Measurements from ENCODE around the gene CREB5. TPM values are rescaled to one million over a fixed set of nuclear protein-coding genes. Genes with fewer than 3 reads are reported as not detected.

CREB5 gene
- total RNA-seq, 1 donor from 2014 or later: not detected

DNA sequence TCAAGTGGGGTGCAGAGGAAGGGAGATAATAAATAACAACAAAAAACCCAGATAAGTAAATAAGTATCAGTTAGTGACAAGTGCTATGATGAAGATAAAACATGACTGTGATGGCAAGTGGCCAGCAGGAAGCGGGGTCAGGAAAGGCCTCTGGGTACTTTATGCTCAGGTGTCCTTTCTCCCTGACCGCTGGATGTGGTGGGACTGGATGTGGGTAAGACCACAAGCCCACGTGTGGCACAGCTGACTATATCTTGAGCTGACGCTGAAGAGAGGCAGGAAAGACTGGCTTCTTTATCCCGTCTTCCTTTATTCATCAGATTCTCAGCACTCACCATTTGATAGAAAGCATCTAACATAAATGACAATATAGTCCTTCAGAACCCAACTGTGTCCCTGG, 87.8 kb downstream of the CREB5 start:
- no peaks in the 10 kb centered on the region for H3K36me3 Mint-ChIP-seq (ENCODE audit: low read depth)
- H3K4me1 Mint-ChIP-seq (ENCODE audit: low read depth): no peaks in the 10 kb centered on the region
- no peak overlapping the region for H3K4me3 Mint-ChIP-seq (ENCODE audit: low read depth)

DNA sequence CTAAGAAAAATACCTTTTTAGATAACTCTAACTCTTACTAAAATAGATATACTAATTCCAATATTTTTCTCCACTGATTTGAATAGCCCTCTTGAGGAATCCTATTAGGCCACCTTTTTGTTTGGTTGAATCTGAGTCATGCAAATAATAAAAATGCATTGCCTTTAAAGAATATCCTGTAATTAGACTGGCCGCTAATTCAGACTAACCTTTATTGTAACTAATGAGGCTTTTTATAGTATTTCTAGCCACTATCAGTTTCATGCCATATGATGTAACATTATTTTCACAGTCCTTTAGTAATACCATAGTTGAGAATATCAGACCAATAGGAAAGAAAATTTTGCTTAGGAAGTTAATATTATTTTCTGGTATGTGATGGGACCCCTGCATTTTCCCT, 90.1 kb downstream of the CREB5 start:
- Mint-ChIP-seq H3K4me3 (ENCODE audit: low read depth) (no peak overlapping the region), H3K27me3 (ENCODE audit: low read depth) (peaks cover 5% of the 10 kb centered on the region), H3K9me3 (no peaks in the 10 kb centered on the region), H3K4me1 (ENCODE audit: low read depth) (no peaks in the 10 kb centered on the region), H3K27ac (no peak overlapping the region), H3K36me3 (ENCODE audit: low read depth) (no peaks in the 10 kb centered on the region)
- intact Hi-C loops (cut with micrococcal nuclease): no loop called here
- DNase-seq (ENCODE audit: low spot score): no peak

More for the DNA sequence above, 87.8 kb downstream of the CREB5 start:
- intact Hi-C loops (cut with micrococcal nuclease): no loop called here
- no peak for DNase-seq (ENCODE audit: low spot score)
- Mint-ChIP-seq H3K9me3 (no peaks in the 10 kb centered on the region), H3K27me3 (ENCODE audit: low read depth) (peaks cover 5% of the 10 kb centered on the region), H3K27ac (no peak overlapping the region)

DNA sequence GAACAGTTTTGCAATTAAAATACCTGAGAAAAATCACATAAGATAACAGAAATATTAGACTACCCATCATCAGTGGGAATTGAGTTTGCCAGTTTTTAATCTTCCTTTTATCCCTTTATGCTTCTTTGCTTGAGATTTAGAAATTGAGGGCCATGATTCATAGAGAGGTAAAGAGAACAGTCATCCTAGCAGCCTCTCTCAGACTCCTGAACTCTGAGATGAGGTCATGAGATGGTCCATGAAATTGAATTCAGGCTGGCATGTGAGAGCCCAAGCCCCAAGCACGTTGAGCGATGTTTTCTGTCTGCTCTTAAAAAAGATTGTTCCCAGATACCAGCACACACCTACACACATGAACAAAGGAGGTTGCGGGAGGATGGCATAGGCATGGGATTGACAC, 91.1 kb downstream of the CREB5 start:
- DNase-seq (ENCODE audit: low spot score): no peak
- Mint-ChIP-seq H3K4me3 (ENCODE audit: low read depth) (no peak overlapping the region), H3K4me1 (ENCODE audit: low read depth) (no peaks in the 10 kb centered on the region), H3K9me3 (no peaks in the 10 kb centered on the region), H3K27me3 (ENCODE audit: low read depth) (peaks cover 8% of the 10 kb centered on the region), H3K27ac (no peak overlapping the region), H3K36me3 (ENCODE audit: low read depth) (no peaks in the 10 kb centered on the region)
- intact Hi-C loops (cut with micrococcal nuclease): no loop called here

DNA sequence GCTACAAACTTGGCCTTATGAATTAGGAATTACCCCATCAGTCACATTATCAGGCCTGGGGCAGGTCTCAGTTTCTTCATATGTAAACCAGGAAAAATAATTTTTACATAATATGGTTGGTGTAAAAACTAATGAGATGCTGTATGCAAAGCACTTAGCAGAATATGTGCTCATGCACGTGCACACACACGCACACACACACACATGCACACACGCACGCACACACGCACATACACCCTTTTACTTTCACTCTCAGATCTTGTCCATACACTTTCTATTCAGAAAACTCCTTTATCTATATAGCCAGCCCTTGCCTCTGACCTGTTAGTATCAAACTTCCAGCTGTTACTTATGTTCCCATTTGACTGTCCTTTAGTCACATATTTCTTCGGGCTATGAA, 92.7 kb downstream of the CREB5 start:
- H3K4me3 Mint-ChIP-seq (ENCODE audit: low read depth): no peak overlapping the region
- no peak overlapping the region for H3K27ac Mint-ChIP-seq
- no peak for DNase-seq (ENCODE audit: low spot score)
- no peaks in the 10 kb centered on the region for H3K36me3 Mint-ChIP-seq (ENCODE audit: low read depth)
- H3K9me3 Mint-ChIP-seq: no peaks in the 10 kb centered on the region
- intact Hi-C loops (cut with micrococcal nuclease): no loop called here
- no peaks in the 10 kb centered on the region for H3K4me1 Mint-ChIP-seq (ENCODE audit: low read depth)
- peaks cover 3% of the 10 kb centered on the region for H3K27me3 Mint-ChIP-seq (ENCODE audit: low read depth)

DNA sequence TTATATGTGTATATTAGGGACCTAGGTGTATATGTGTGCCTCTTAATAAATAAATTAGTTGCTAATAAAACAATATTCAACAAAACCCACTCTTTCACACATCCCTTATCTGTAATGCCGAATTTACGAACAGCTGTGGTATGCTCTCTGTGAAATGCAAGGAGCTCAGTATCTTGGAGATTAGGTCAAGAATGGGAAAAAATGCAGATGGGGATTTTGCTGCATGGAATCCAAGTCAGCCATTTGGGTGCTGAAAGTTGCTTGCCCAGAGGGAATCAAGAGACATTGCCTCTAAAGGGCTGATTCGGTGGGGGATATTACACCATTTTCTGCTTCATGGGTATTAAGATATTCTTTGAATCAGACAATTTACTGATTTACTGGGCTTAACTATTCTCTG, 93.5 kb downstream of the CREB5 start:
- Mint-ChIP-seq H3K36me3 (ENCODE audit: low read depth) (no peaks in the 10 kb centered on the region), H3K27me3 (ENCODE audit: low read depth) (peaks cover 5% of the 10 kb centered on the region), H3K4me1 (ENCODE audit: low read depth) (no peaks in the 10 kb centered on the region), H3K4me3 (ENCODE audit: low read depth) (no peak overlapping the region), H3K27ac (no peak overlapping the region), H3K9me3 (no peaks in the 10 kb centered on the region)
- no peak for DNase-seq (ENCODE audit: low spot score)
- intact Hi-C loops (cut with micrococcal nuclease): no loop called here

DNA sequence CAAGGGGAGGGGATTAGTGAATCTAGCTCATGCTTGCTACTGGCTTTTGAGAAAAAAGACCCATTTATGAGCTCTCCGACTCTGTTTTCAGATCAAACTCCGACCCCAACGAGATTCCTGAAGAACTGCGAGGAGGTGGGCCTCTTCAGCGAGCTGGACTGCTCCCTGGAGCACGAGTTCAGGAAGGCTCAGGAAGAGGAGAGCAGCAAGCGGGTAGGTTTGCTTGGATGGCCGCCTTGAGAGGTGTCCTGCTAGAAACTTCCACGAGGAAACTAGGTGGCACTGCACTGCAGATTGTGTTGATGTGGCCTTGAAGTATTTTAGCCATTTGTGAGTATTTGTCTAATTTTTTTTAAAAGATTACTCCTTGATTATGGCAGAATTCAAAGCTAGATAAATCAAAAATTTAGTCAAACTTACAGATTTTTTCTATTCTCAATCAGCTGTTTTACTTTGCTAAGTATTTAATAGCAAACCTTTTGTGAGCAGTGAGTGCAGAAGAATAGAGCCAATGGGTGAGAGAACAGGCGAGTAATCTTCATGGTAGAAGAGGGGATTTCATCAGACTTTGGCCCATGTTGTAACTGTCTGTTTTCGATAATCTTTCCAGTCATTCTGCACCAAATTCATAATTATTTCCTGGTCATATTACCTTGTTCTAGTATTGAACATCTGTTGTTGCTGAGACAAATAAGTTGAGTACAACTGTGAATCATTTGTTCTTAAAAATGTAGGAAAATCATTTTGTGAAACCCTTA, 95.4 kb downstream of the CREB5 start:
- Mint-ChIP-seq H3K4me1 (ENCODE audit: low read depth) (no peaks in the 10 kb centered on the region), H3K27ac (no peak overlapping the region), H3K27me3 (ENCODE audit: low read depth) (peaks cover 5% of the 10 kb centered on the region), H3K9me3 (no peaks in the 10 kb centered on the region), H3K4me3 (ENCODE audit: low read depth) (no peak overlapping the region), H3K36me3 (ENCODE audit: low read depth) (no peaks in the 10 kb centered on the region)
- no peak for DNase-seq (ENCODE audit: low spot score)
- intact Hi-C loops (cut with micrococcal nuclease): no loop called here

DNA sequence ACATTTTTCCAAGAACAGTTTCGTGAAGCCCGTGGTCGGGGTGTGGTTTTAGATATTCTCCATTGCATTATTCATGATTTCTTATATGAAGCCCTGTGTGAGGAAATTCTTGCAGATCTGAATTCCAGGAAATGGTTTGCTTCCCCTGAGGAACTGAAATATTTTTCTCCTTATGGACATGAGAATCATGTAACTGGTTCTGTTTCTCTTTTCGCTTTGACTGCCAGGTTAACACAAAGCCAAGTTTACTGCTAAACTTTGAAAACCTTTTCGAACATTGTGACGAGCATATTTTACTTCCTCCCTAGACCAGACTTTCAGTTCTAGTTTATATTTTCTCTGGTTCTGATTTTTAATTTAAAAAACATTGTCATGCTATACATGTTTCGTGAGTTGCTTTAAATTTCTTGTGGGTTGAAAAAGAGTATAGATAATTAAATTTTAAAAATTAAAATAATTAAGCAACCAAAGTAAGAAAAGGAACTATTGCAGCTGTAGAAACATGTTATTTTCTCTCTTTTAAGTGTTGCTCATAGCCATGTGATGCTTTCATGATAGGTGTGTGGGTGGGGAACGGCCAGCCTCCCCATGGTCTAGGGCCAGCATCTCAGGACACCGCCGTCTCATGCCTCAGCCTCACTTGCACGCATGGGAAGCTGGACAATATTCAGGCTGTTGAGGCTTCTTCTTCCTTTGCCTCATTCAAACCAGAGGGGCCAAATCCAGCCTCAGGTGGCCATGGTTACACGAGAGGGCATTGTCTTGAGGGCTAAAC, 97.1 kb downstream of the CREB5 start:
- Mint-ChIP-seq H3K4me3 (ENCODE audit: low read depth) (no peak overlapping the region), H3K27ac (no peak overlapping the region), H3K27me3 (ENCODE audit: low read depth) (peaks cover 5% of the 10 kb centered on the region), H3K9me3 (no peaks in the 10 kb centered on the region), H3K4me1 (ENCODE audit: low read depth) (no peaks in the 10 kb centered on the region), H3K36me3 (ENCODE audit: low read depth) (no peaks in the 10 kb centered on the region)
- intact Hi-C loops (cut with micrococcal nuclease): no loop called here
- DNase-seq (ENCODE audit: low spot score): no peak

DNA sequence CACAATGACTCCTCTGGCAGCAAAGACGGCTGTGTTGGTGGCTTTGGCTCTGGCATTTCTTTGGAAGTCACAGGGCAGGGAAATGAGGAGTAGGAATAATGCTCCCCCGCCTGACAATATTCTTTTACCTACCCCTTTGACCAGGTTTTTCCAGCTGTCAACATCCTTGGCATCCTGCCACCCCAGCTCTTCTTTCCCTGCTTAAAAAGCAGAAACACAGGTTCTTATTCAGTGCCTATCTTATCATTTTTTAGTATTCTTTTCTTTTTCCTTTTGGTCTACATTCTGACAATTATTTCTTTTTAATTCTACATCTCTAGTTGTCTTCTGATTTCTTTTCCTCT, 97.7 kb downstream of the CREB5 start:
- no peaks in the 10 kb centered on the region for H3K4me1 Mint-ChIP-seq (ENCODE audit: low read depth)
- H3K4me3 Mint-ChIP-seq (ENCODE audit: low read depth): no peak overlapping the region

DNA sequence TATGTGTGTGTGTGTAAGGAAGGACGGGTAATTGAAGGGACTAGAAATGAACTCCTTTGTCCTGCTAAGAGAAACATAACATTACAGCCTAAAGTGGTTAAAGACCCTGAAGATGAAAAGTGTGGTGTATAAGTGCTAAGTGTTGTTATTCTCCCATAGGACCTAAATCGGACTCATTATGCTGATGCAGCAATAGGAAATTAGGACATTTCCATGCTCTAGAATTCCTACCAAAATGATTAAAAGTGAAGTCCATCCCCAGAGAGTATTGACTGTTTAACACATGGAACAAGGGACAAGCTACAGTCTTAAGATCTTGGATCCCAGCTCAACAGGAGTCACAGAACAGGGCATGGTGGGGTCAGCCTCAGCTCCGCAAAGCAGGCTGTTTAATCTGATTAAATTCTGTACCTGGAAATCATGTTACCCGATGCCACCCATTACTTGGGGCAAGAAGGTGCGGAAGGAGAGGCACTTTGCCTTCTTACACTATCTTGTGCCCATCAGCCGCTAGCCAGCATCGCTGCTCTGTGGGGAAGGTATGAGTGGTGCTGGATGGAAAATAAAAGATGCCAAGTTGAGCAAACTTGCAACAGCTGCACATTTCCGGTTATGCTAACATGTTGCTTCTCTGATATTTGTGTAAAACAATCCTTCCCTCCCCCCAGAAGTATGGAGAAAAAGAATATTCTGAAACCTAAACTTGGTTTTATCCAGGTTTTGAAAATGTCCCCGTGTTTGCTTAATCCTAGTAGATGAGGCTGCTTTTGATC, 100.5 kb downstream of the CREB5 start:
- no peak for DNase-seq (ENCODE audit: low spot score)
- Mint-ChIP-seq H3K36me3 (ENCODE audit: low read depth) (no peaks in the 10 kb centered on the region), H3K27ac (no peak overlapping the region), H3K9me3 (no peaks in the 10 kb centered on the region), H3K4me1 (ENCODE audit: low read depth) (no peaks in the 10 kb centered on the region), H3K4me3 (ENCODE audit: low read depth) (no peak overlapping the region), H3K27me3 (ENCODE audit: low read depth) (peaks cover 5% of the 10 kb centered on the region)
- intact Hi-C loops (cut with micrococcal nuclease): no loop called here

More for the DNA sequence above, 97.7 kb downstream of the CREB5 start:
- H3K9me3 Mint-ChIP-seq: no peaks in the 10 kb centered on the region
- no peak overlapping the region for H3K27ac Mint-ChIP-seq
- intact Hi-C loops (cut with micrococcal nuclease): no loop called here
- peaks cover 5% of the 10 kb centered on the region for H3K27me3 Mint-ChIP-seq (ENCODE audit: low read depth)
- DNase-seq (ENCODE audit: low spot score): no peak
- H3K36me3 Mint-ChIP-seq (ENCODE audit: low read depth): no peaks in the 10 kb centered on the region

DNA sequence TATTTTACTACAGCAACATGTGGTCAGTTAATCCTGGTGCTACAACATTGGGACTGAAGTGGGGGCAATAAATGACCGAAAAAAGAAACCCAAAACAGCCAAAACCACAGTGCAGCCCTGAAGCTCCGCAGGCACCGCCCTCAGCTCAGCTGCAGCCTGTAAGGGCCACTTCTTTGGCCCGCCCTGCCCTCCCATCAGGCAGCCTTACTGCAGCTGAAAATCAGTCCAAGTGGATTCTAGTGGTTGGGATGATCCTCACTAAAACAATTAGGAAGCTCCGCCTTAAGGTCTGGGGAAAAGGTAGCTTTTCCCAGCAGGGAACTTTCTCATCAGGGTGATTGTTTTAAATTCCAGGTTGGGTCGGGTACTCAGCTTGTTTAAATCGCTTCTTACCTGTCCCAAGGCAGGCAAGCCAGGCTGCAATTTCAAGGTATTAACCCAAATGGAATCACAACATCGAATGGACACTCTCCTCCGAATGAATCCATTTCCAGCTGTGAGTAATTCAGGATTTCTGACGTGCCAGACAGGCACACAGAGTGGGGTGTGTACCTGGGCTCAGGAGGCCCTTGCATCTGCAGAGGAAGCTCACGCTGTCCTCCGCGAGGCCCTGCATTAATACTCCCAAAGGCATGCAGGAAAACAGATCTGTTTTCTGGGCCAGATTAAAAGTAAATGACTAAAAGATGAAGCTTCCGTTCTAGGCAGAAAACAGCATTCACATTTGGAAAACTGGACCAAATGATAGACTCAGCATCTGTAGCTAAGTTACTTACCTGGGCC, 104.3 kb downstream of the CREB5 start:
- no peaks in the 10 kb centered on the region for H3K9me3 Mint-ChIP-seq
- H3K4me1 Mint-ChIP-seq (ENCODE audit: low read depth): no peaks in the 10 kb centered on the region
- H3K27ac Mint-ChIP-seq: no peak overlapping the region
- no peaks in the 10 kb centered on the region for H3K27me3 Mint-ChIP-seq (ENCODE audit: low read depth)
- no peak overlapping the region for H3K4me3 Mint-ChIP-seq (ENCODE audit: low read depth)
- intact Hi-C loops (cut with micrococcal nuclease): no loop called here
- no peak for DNase-seq (ENCODE audit: low spot score)
- H3K36me3 Mint-ChIP-seq (ENCODE audit: low read depth): no peaks in the 10 kb centered on the region

DNA sequence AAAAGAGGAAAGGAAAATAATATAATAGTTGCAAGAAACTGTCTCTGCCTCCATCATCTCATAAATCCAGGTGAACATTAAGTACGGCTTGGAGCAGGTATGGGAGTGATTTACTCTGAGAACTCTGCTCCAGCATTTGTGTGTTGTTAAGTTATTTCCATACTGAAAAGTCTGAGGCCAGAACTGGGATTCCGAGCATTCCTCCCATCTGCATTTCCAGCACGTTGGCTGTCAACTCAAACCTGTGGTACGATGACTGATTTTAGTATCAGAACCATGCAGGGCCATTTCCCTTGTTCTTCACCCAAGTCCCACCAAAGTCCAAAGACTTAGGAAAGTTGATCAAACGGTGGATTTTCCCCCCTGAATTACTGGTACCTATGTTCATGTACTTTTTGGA, 104.9 kb downstream of the CREB5 start:
- Mint-ChIP-seq H3K9me3 (no peaks in the 10 kb centered on the region), H3K27me3 (ENCODE audit: low read depth) (no peaks in the 10 kb centered on the region), H3K4me3 (ENCODE audit: low read depth) (no peak overlapping the region), H3K36me3 (ENCODE audit: low read depth) (no peaks in the 10 kb centered on the region), H3K4me1 (ENCODE audit: low read depth) (no peaks in the 10 kb centered on the region), H3K27ac (no peak overlapping the region)
- intact Hi-C loops (cut with micrococcal nuclease): no loop called here
- no peak for DNase-seq (ENCODE audit: low spot score)

DNA sequence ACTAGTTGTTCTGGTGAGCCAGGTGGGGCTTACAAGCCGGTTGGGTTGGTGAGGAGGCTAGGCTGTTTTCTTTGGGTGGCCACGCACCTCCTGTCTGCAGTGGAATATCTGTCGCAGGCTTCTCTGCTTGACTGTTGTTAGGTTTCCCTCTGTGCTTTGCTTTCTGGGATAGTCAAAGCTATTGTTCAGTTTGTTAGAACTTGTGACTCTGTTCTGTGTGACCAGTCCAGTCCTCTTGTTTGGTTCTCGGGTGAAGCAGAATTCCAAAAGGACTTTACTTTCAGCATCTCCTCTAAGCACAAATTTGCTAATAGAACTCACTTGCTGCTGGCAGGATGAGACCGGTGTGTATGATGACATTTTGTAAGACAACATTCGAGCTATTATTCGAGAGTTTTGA, 105.3 kb downstream of the CREB5 start:
- Mint-ChIP-seq H3K9me3 (no peaks in the 10 kb centered on the region), H3K36me3 (ENCODE audit: low read depth) (no peaks in the 10 kb centered on the region), H3K27ac (no peak overlapping the region), H3K27me3 (ENCODE audit: low read depth) (no peaks in the 10 kb centered on the region), H3K4me3 (ENCODE audit: low read depth) (no peak overlapping the region), H3K4me1 (ENCODE audit: low read depth) (no peaks in the 10 kb centered on the region)
- intact Hi-C loops (cut with micrococcal nuclease): no loop called here
- DNase-seq (ENCODE audit: low spot score): no peak
